ENCODE data around the gene HECA.

DNA sequence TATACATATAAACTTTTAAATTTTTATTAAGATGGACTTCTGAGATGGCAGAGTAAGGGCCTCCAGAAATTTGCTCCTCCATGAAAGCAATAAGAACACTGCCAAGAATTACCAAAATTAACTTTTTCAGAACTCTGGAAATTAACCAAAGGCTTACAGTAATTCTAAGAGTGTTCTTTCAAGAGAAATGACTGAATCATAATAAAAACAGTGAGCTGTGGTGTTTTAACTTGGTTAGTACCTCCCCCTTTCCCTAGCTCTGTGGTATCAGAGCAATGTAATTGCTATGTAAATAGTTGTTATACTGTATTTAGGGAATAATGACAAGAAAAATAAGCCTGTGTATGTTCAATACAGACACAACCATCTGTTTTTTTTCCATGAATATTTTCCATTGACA lies 19.0 kb downstream of the HECA start:
- TF ChIP-seq, protein P1, sequence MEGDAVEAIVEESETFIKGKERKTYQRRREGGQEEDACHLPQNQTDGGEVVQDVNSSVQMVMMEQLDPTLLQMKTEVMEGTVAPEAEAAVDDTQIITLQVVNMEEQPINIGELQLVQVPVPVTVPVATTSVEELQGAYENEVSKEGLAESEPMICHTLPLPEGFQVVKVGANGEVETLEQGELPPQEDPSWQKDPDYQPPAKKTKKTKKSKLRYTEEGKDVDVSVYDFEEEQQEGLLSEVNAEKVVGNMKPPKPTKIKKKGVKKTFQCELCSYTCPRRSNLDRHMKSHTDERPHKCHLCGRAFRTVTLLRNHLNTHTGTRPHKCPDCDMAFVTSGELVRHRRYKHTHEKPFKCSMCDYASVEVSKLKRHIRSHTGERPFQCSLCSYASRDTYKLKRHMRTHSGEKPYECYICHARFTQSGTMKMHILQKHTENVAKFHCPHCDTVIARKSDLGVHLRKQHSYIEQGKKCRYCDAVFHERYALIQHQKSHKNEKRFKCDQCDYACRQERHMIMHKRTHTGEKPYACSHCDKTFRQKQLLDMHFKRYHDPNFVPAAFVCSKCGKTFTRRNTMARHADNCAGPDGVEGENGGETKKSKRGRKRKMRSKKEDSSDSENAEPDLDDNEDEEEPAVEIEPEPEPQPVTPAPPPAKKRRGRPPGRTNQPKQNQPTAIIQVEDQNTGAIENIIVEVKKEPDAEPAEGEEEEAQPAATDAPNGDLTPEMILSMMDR (IDR thresholded peaks at IDR 0.05 in 2 of 3, conservative IDR thresholded peaks at IDR 0.05 in 1 of 3; ENCODE audit: control insufficient read depth in 2 of 3, extremely low read depth in 1 of 3, insufficient read depth in 1 of 3, low read depth in 3 of 3, low read length in 3 of 3): no peak
- no peak for TF ChIP-seq RBBP5 (conservative IDR thresholded peaks at IDR 0.05)
